ENCODE measurements around the gene ARHGEF4. TPM values are rescaled to one million over a fixed set of nuclear protein-coding genes. Genes with fewer than 3 reads are reported as not detected.

The ARHGEF4 gene
- total RNA-seq, 2 donors from 2014 or later: 50.3 to 54.7 TPM

- Histone ChIP-seq H3K27me3 (ENCODE audit: control insufficient read depth, insufficient read depth, low read length, poor library complexity, severe bottlenecking) (no peaks in the 10 kb centered on the region), H3K9me3 (ENCODE audit: control insufficient read depth, low read length) (peaks cover 4% of the 10 kb centered on the region)
- H3K4me3 Mint-ChIP-seq: no peak overlapping the region
Observed at GRCh38 chr2:130921164-130921476, 84.4 kb downstream of the ARHGEF4 start.

GRCh38 chr2:130922417-130922816 is 85.7 kb downstream of the ARHGEF4 start:
- Mint-ChIP-seq H3K27ac (no peak overlapping the region), H3K4me1 (no peaks in the 10 kb centered on the region), H3K36me3 (ENCODE audit: low read depth) (peaks cover 15% of the 10 kb centered on the region), H3K9me3 (peaks cover 28% of the 10 kb centered on the region), H3K27me3 (ENCODE audit: insufficient read depth) (no peaks in the 10 kb centered on the region), H3K4me3 (no peak overlapping the region)
- Histone ChIP-seq H3K4me1 (ENCODE audit: control insufficient read depth, insufficient read depth, low read length) (no peaks in the 10 kb centered on the region), H3K36me3 (ENCODE audit: control insufficient read depth, insufficient read depth, low read length) (no peaks in the 10 kb centered on the region), H3K27me3 (ENCODE audit: control insufficient read depth, insufficient read depth, low read length, poor library complexity, severe bottlenecking) (no peaks in the 10 kb centered on the region), H3K9ac (ENCODE audit: extremely low read depth, low read length, poor library complexity, severe bottlenecking) (no peak overlapping the region), H3K27ac (ENCODE audit: low read depth, low read length) (no peak overlapping the region), H3K4me3 (ENCODE audit: low read length) (no peak overlapping the region), H3K9me3 (ENCODE audit: control insufficient read depth, low read length) (peaks cover 17% of the 10 kb centered on the region)
- WGBS, 2 experiments (ENCODE audit: insufficient coverage in 1 of 2, insufficient read length in 1 of 2): 90 to 92% methylated on average over 2 of the region's 2 CpGs
- TF ChIP-seq CTCF (conservative IDR thresholded peaks at IDR 0.05): no peak
- no peak for DNase-seq

More at GRCh38 chr2:130921164-130921476, 84.4 kb downstream of the ARHGEF4 start:
- H3K9me3 Mint-ChIP-seq: peaks cover 16% of the 10 kb centered on the region
- H3K36me3 ChIP-seq (ENCODE audit: control insufficient read depth, insufficient read depth, low read length): no peaks in the 10 kb centered on the region
- no peaks in the 10 kb centered on the region for H3K4me1 Mint-ChIP-seq
- peaks cover 9% of the 10 kb centered on the region for H3K36me3 Mint-ChIP-seq (ENCODE audit: low read depth)
- 92 to 94% methylated on average over 5 to 8 of the region's 8 CpGs for WGBS, 2 experiments (ENCODE audit: insufficient coverage in 1 of 2, insufficient read length in 1 of 2)
- TF ChIP-seq CTCF (conservative IDR thresholded peaks at IDR 0.05): no peak
- H3K27ac ChIP-seq (ENCODE audit: low read depth, low read length): no peak overlapping the region
- no peak overlapping the region for H3K27ac Mint-ChIP-seq
- no peaks in the 10 kb centered on the region for H3K4me1 ChIP-seq (ENCODE audit: control insufficient read depth, insufficient read depth, low read length)
- peaks cover 9% of the 10 kb centered on the region for H3K27me3 Mint-ChIP-seq (ENCODE audit: insufficient read depth)
- DNase-seq: no peak
- no peak overlapping the region for H3K4me3 ChIP-seq (ENCODE audit: low read length)
- no peak overlapping the region for H3K9ac ChIP-seq (ENCODE audit: extremely low read depth, low read length, poor library complexity, severe bottlenecking)

- H3K27ac ChIP-seq (ENCODE audit: low read depth, low read length): no peak overlapping the region
- H3K4me3 Mint-ChIP-seq: no peak overlapping the region
- no peak overlapping the region for H3K4me3 ChIP-seq (ENCODE audit: low read length)
- H3K9ac ChIP-seq (ENCODE audit: extremely low read depth, low read length, poor library complexity, severe bottlenecking): no peak overlapping the region
- WGBS, 2 experiments (ENCODE audit: insufficient coverage in 1 of 2, insufficient read length in 1 of 2): 56 to 77% methylated on average over 2 to 4 of the region's 4 CpGs
- no peaks in the 10 kb centered on the region for H3K4me1 Mint-ChIP-seq
- H3K36me3 Mint-ChIP-seq (ENCODE audit: low read depth): peaks cover 50% of the 10 kb centered on the region
- H3K27me3 ChIP-seq (ENCODE audit: control insufficient read depth, insufficient read depth, low read length, poor library complexity, severe bottlenecking): no peaks in the 10 kb centered on the region
- H3K9me3 ChIP-seq (ENCODE audit: control insufficient read depth, low read length): peaks cover 28% of the 10 kb centered on the region
- H3K9me3 Mint-ChIP-seq: peaks cover 33% of the 10 kb centered on the region
- H3K27ac Mint-ChIP-seq: no peak overlapping the region
- no peaks in the 10 kb centered on the region for H3K27me3 Mint-ChIP-seq (ENCODE audit: insufficient read depth)
- TF ChIP-seq CTCF (conservative IDR thresholded peaks at IDR 0.05): no peak
- H3K4me1 ChIP-seq (ENCODE audit: control insufficient read depth, insufficient read depth, low read length): no peaks in the 10 kb centered on the region
- DNase-seq: no peak
- peaks cover 3% of the 10 kb centered on the region for H3K36me3 ChIP-seq (ENCODE audit: control insufficient read depth, insufficient read depth, low read length)
Observed at GRCh38 chr2:130928385-130928784, 91.7 kb downstream of the ARHGEF4 start.
